GM12873 (cell line): ENCODE results near the gene SOBP.

Experiments used
- CTCF ChIP-seq: IDR thresholded peaks from 2 replicates; pipeline ENCODE4 v1.5.1; 2012; ENCODE audit warnings: low read depth, mild to moderate bottlenecking, moderate library complexity, low read length, control low read depth; ENCODE audit not compliant: insufficient read depth; ENCODE audit errors: missing control alignments

The SOBP gene

GRCh38 chr6:107698146-107698545 is 208.2 kb downstream of the SOBP start:
- no peak for TF ChIP-seq CTCF

GRCh38 chr6:107699254-107699653 is 209.3 kb downstream of the SOBP start:
- no peak for TF ChIP-seq CTCF

GRCh38 chr6:107699697-107700325 is 209.9 kb downstream of the SOBP start:
- TF ChIP-seq CTCF = no peak

GRCh38 chr6:107703606-107704005 is 213.7 kb downstream of the SOBP start:
- TF ChIP-seq CTCF = no peak

- TF ChIP-seq CTCF = peak; percentile 71
These were observed 214.6 kb downstream of the SOBP start for GRCh38 chr6:107704347-107705013.

- no peak for TF ChIP-seq CTCF
These were observed 216.7 kb downstream of the SOBP start for GRCh38 chr6:107706516-107707115.
